GM21786 (cell line): ENCODE measurements around the gene ALDH3B1.

Experiments
- ATAC-seq: cut with Tn5 transposase; IDR thresholded peaks from one replicate; pipeline ENCODE4 v1.9.1; 2021; ENCODE audit not compliant: unreplicated experiment

ALDH3B1 gene

DNA sequence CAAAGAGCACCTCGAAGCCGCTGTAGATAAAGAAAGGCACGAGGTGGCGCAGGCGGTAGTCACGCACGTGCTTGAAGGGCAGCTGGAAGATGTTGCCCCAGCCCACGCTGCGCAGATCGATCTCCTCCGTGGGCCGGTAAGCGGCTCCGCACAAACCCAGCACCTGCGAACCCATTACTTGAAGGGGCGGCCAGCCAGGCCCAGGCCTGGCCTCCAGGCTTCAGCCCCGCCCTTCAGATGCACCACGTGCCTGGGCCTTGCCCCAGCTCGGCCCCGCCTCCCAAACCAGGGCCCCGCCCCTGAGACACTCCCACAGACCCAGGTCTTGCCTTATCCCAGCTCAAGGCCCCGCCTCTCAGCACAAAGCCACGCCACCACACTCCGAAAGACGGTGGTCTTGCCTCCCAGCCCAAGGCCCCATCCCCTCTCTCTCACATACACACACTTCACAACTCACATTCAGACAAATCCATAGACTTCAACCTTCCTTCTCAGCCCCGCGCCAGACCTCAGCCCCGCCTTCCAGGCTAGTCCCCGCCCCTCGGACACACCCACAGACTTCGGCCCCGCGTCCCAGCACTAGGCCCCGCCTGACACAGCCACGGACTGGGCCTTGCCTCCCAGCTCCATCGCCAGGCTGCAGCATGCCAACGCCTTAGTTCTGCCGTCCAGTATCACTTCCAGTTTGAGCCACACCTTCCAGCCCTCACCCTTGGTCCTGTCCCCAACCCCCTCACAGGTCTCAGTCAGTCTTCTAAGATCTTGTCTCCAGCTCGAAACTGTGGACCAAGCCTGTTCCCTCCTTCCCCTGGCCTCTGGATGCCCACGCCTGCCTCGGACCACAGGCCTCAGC lies 13.3 kb upstream of the ALDH3B1 start:
- ATAC-seq = no peak

DNA sequence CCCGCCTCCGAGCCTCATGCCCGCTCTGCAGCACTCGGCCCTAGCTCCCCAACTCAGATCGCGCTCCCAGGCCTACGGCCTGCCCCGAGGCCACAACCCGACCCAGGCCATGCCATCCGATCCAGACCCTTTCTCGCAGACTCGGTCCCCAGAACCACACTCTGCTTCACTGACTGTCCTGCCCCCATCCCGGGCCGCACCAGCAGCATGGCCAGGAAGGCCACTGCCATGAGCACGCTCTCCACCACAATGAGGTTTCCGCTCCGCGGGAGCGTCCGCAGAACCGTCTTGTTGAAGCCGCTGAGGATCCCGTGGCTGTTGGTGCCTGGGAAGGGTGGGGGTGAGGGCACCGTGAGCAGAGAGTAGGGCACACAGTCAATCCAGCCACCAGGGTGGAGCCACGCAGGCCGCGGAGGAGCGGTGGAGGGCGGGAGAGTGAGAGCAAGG lies 12.6 kb upstream of the ALDH3B1 start:
- no peak for ATAC-seq

DNA sequence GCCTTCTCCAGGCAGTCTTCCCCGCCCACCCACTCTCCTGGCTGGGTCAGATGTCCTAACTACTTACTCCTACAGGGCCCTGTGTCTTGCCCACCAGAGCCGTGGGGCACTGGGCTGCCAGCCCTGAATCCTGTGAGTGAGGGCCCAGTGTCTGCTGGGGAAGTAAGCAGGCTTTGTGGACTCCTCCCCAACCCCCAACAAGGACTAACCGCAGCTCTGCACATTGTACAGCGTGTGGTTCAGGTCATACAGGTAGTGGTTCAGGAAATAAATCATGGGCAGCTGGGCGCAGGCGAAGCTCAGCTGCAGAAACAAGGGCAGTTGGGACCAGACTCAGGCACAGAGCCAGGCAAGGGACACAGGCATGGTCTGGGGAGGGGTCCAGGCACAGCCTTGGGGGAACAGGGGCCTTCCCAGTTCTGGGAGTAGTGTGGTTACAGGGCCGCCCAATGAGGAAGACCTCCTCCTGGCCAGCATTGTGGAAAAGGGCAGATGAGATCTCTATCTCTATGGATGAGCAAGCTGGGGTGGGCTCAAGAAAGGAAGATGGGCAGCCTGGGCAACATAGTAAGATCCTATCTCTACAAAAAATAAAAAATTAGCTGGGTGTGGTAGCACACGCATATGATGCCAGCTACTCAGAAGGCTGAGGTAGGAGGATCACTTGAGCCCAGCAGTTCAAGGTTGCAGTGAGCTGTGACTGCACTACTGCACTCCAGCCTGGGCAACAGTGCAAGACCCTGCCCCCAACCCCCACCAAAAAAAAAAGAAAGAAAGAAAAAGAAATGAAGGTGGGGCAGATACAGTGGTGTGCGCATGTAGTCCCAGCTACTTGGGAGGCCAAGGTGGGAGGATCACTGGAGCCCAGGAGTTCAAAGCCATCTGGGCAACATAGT lies 11.7 kb upstream of the ALDH3B1 start:
- no peak for ATAC-seq

DNA sequence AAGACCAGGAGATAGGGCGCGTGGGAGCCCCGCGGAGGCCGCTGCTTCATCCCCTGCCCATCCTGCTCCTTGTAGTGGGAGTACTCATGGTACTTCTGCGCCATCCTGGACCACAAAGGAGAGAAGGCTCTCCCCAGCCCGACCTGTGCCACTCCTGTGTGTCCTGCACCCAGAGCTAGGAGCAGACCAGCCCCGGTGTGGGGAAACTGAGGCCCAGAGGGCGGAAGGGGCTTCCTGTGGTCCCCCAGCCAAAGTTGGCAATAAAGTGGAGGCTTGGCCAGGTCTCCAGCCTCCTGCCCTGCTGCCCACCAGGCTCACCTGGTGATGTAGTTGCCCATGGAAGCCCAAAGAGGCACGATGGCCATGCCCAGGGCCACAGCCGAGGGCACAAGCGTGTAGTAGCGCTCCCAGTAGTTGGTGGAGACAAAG lies 10.9 kb upstream of the ALDH3B1 start:
- ATAC-seq = no peak

GRCh38 chr11:67999704-68000103 lies 10.4 kb upstream of the ALDH3B1 start:
- ATAC-seq = no peak

DNA sequence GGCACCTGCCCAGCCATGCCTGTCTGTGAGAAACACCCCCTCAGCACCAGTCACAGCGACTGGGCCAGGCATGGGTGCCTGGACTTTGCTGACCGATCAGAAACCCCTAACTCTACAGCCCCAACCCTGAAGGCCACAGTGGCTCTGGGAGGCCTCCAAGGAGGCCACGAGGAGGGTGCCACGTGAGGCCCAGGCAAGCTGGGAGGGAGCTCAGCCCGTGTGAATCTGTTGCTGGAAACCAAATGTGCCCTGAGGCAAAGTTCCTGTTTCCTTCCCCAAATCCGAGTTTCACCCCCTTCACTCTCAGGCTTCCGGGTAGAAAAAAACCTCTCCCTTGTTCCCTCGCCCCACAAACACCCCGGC lies 7.6 kb upstream of the ALDH3B1 start:
- no peak for ATAC-seq

- peak; percentile 33 for ATAC-seq
Measured at GRCh38 chr11:68002938-68003845, 6.9 kb upstream of the ALDH3B1 start.

- ATAC-seq = peak; percentile 49
Measured at GRCh38 chr11:68003846-68004550, 6.1 kb upstream of the ALDH3B1 start, which contains the start of gene UNC93B1. UNC93B1 (minus strand) TSS chr11:68004097; CDS start chr11:68004043, 54 bp downstream.

GRCh38 chr11:68004551-68005335 lies 5.4 kb upstream of the ALDH3B1 start:
- ATAC-seq = no peak

GRCh38 chr11:68006606-68007166 lies 3.4 kb upstream of the ALDH3B1 start:
- no peak for ATAC-seq

DNA sequence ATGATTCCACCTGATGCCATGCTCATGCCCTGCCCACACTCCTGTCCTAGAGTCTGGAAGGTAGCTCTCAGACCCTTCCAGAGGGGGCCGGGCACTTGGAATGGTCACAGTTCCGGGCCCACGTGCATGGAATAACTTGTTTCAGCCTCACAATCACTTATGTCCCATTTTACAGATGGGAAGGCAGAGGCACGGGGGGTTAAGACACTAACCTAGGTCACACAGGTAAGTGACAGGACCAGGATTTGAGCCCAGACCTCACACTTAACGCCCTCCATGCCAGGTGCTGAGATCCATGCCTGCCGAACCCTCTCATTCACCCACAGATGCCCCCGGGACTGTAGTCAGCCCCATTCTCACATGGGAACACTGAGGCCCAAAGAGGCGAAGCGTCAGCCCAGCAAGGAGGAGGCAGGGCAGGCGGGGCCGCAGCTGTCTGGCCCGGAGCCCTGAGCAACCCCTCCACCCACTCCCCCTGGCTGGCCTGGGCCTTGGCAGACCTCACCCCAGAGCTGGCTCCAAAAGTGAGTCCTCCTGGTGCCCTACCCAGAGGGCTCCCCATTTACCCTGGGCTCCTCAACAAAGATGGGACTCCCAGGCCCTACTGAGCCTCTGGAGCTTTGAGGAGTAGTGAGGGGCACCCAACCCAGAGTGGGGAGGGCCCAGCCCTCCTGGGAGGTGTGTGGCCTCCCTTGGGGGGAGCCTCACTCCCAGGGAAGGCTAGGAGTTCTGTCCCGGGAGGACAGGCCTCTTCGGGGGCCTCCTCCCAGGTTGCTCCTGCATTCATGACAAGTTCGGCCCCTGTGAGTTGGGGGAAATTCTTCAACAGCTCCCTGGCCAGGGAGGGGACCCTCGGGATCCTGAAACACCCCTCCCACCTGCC lies 2.4 kb upstream of the ALDH3B1 start:
- no peak for ATAC-seq

- ATAC-seq = no peak
Measured at GRCh38 chr11:68008381-68009337, 1.5 kb upstream of the ALDH3B1 start.

DNA sequence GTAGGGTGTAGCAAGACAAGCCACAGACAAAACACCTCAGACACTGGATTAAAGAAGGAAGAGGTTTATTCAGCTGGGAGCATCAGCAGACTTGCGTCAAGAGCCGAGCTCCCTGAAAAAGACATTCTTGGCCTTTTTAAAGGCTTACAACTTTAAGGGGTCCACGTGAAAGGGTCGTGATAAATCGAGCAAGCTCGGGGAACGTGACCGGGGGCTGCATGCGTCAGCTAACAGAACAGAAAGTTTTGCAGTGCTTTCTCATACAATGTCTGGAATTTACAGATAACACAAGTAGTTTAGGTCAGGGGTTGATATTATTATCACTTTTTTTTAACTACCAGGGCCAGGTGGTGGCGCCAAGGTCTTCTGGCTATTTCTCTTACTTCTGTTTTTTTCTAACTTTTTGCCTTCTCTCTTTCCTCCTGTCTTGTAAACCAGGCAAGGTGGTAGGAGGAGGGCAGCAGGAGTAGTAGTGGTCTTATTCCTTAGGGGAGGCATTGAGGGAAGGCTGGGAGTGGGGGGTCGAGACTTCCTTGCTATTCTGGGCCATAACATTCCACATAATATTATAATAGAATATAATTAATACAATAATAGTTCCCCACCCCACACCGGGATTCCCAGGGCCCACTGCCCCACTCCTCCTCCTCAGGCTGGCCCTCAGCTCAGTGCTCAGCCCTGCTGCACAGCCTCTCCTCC lies 587 bp upstream of the ALDH3B1 start:
- ATAC-seq = no peak

DNA sequence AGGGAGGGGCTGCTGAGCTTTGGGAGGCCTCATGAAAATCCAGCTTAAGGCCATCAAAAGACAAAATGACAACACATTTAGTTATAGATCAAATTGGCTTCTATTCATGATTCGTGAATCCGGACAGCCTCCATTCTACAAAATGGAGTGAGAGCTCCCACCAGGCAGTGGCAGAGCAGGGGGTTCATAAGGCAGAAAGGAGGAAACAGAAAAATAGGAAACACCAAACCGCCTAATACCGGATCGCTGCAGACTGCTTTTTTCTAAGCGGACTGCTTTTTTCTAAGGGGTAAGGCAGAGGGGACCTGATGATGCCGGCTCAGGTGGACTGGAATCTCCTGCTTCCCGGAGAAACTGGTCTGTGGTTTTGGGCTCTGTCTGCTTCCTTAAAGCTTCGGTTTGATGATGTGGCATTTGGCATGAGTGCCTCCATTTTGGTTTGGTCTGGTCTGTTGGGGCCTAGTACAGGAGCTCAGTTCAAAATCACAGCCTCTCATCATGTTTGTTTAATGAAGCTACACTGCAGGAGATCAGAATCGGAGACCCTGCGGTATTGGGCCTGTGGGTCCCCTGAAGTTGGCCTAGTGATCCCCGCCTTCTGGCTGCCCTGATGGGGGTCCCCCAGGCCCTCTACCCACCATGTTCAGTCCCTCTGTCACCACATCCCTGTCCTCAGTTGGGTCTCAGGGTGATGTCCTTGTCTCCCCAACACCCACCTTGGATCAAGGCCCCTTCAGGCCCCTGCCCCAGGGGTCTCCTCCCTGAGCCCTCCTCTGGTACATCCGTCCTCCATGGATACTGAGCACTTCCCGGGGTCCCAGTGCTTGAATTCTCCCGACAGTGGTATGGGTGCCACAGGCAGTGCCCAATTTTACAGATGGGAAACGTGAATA lies 1.2 kb downstream of the ALDH3B1 start:
- ATAC-seq = no peak
